Activated CD4-positive, alpha-beta T cell treated with anti-CD3 and anti-CD28 coated beads, Interleukin-10, Interleukin-2, amounts not matched to agents 100 ng/mL and 50 ng/mL, durations not matched to agents 16 hours and 8 hours (primary cell): ENCODE measurements around the gene AIFM3.

Source experiments
- DNase-seq: peaks from one replicate; pipeline ENCODE4 v3.0.0-alpha.2; 2020

Gene AIFM3

DNA sequence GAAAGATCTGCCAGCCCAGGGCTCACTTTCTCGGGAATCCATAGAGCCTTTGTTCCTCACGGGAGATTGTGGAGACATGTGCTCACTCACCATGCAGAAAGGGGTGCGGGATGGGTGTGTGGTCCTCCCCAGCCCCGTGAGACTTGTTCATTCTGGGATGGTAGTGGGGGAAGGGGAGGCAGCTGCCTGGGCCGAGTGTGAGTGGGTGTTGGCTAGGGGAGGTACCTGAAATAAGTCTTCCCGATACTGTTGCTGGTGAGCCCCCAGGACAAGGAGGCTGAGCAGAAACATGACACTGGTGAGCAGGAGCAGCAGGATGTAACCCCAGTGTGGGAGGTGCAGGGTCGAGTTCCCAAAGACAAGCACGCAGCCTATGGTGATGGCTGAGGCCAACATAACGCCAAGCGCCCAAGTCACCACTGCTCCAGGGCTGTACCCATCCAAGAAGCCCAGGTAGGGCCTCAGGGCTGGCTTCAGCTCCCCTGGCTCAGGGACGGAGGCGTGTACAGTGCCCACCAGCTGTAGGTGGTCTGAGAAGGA is 62.5 kb downstream of the AIFM3 start:
- no peak for DNase-seq

DNA sequence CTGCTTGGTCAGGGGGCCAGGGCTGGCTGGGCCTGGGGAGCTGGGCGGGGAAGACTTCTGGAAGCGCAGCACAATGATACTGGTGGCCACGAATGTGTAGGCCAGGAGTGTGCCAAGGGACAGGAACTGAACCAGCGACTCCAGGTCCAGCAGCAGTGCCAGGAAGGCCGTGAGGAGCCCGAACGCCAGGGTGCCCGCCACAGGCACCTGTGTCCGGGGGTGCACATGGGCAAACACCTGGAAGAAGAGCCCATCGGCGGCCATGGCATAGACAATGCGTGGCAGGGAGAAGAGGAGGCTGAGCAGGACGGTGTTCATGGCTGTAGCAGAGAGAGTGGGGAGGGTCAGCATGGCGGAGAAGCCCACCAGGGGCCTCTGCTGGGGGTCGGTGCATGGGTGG is 63.0 kb downstream of the AIFM3 start:
- DNase-seq = no peak
